A549 (cell line): ENCODE data around the gene LEF1.

Experiments used
- NFE2L2 ChIP-seq: fragments of 150-350 bp; conservative IDR thresholded peaks from 2 replicates; pipeline ENCODE4 v1.6.1; 2014; ENCODE audit warnings: low read length
- TF ChIP-seq, protein P1 (sequence below): fragments of >200 bp; sonication (Bioruptor Twin); formaldehyde crosslinking; IDR thresholded peaks from 3 replicates; pipeline ENCODE4 v1.5.1; 2016

DNA sequence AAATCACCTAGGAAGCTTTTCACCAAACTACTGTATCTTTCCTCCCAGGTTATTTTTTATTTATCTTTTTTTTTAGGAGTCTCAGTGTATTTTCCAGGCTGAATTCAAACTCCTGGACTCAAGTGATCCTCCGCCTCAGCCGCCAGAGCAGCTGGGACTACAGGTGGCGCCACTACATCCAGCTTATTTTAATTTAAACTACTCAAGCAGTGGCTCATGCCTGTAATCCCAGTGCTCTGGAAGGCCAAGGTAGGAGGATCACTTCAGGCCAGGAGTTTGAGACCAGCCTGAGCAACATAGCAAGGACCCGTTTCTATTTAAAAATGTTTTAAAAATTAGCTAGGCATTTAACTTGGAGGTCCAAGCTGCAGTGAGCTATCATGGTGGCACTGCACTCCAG is 37.8 kb downstream of the LEF1 start:
- TF ChIP-seq, protein P1, sequence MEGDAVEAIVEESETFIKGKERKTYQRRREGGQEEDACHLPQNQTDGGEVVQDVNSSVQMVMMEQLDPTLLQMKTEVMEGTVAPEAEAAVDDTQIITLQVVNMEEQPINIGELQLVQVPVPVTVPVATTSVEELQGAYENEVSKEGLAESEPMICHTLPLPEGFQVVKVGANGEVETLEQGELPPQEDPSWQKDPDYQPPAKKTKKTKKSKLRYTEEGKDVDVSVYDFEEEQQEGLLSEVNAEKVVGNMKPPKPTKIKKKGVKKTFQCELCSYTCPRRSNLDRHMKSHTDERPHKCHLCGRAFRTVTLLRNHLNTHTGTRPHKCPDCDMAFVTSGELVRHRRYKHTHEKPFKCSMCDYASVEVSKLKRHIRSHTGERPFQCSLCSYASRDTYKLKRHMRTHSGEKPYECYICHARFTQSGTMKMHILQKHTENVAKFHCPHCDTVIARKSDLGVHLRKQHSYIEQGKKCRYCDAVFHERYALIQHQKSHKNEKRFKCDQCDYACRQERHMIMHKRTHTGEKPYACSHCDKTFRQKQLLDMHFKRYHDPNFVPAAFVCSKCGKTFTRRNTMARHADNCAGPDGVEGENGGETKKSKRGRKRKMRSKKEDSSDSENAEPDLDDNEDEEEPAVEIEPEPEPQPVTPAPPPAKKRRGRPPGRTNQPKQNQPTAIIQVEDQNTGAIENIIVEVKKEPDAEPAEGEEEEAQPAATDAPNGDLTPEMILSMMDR, result no peak
- TF ChIP-seq NFE2L2, result no peak
